ENCODE measurements around the gene ASB2.

ASB2 gene

DNA sequence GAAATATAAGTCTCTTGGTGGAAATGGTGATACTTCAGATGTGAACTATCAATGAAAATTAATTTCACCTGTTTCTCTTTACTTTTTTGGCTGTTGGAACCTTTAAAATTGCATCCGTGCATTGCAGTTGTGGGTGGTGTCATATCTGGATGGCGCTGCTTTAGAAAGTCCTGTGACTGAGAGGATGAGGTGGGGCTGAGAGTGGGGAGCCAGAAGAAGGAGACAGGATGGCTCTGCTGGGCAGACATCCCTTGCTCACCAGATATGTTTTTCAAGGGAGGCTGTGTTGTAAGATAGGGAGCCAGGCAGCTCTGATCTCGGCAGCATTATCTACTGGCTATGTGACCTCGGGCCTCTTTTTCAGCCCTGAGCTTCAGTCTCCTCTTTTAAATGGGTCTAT is 12.7 kb downstream of the ASB2 start:
- DNase-seq (ENCODE audit: low spot score), result no peak

GRCh38 chr14:93962701-93963601 is 13.4 kb downstream of the ASB2 start:
- DNase-seq (ENCODE audit: low spot score), result peak; percentile 79

GRCh38 chr14:93961620-93962019 is 14.8 kb downstream of the ASB2 start:
- no peak for DNase-seq (ENCODE audit: low spot score)

GRCh38 chr14:93960774-93961438 is 15.5 kb downstream of the ASB2 start:
- DNase-seq (ENCODE audit: low spot score), result no peak

- no peak for DNase-seq (ENCODE audit: low spot score)
Measured at GRCh38 chr14:93960108-93960475, 16.3 kb downstream of the ASB2 start.

DNA sequence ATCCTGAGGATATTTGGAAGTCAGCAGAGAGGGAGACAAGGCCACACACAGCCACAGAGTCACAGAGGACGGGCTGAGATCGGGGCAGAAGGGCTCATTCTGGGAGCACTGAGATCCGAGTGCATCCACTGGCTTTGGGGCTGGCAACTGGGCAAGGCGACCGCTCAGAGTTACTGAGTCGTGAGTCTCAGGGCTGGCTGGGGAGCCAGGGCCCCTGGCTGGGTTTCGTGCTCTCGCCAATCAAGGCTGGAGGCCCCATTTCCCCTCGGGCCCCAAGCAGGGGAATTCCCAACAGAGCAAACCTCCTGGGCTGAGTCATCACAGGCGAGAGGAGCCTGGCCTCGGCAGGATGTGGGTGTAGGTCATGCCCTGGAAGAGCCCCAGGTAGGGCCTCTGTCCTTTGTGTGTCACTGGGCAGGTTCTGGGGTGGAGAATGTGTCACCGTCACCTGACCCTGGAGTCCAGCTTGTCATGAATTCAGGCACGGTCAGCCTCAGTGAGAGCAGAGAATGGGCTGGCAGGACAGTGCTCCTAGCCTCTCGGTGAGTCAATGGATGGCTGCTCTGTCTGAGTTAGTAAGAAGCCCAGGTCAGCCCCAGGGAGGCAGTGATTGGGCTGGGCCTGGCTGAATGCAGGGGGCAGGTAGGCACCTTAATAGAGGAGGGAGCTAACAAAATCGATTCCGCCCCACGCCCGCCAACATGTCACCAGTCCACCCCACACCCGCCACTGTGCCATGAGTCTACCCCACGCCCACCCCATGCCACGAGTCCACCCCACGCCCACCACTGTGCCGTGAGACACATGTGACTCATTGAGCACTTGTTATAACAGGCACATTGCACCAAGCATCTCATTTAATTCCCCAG is 16.9 kb downstream of the ASB2 start:
- DNase-seq (ENCODE audit: low spot score), result peak; percentile 89

DNA sequence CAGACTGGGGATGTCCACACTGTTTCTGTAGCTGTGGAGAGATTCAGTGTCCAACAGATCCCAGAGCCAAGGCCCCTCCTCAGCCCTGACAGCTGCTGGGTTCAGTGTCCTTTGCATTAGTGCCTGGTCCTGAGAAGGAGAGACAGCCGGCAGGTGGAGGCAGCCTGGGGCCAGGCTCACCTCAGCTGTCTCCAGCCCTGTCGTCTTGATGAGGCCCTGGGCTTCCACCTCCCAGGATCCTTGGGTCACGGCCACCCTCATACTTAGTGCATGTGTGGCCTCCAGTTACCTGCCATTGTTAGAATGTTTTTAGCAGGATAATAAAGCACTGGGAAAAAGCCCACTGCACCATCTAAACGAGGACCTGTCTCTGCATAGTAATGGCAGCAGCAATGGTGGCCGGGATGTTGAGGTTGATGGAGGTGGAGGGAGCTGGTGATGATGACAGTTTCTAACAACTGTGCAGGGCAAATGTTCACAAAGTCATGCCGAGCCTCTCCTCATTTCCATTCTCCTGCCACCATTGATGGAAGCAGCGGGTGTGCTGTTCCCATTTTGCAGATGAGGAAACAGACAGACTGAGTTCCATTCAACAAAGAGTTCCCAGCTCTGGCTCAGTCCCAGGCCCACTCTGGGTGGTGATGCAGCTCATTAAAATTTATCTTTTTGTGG is 17.7 kb downstream of the ASB2 start:
- DNase-seq (ENCODE audit: low spot score), result no peak

- DNase-seq (ENCODE audit: low spot score), result no peak
Measured at GRCh38 chr14:93957751-93958566, 18.4 kb downstream of the ASB2 start.

GRCh38 chr14:93957333-93957710 is 19.0 kb downstream of the ASB2 start:
- DNase-seq (ENCODE audit: low spot score), result no peak

DNA sequence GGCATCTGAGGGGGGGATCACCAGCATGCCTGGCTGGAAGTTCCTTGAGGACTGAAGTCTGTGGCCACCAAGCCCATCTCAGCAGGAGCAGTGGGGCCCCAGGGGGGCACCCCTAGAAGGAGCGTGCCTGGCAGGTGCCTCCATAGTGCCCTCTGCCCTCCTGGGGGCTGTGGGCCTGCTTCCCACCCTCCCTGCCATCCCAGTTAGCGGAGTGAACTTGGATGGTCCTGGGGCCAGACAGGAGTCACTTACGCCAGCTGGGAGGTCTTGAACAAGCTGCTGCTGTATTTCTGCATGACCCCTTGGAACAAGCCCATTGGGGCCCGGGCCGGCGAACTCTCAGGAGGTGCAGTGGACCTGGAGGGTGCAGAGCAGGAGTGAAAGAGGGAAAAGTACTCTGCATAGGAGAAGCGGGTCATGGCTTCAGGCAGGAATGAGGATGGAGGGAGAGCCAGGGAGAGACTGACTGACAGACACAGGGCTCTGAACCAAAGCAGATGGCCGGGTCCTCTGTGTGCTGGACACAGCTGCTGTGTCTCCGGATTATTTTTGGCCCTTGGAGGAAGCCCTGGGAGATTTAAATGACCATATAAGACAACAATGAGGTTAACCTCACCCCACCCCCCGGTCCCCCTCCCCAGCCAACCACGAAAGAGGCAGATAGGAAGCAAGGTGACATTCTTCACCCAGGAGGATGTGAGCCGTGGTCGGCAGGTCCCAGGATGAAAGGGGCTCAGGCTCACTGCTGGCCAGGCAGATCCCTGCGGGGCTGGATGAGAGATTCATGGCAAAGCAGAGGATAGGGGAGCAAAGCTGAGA is 19.6 kb downstream of the ASB2 start:
- no peak for DNase-seq (ENCODE audit: low spot score)

GRCh38 chr14:93955850-93956481 is 20.4 kb downstream of the ASB2 start:
- no peak for DNase-seq (ENCODE audit: low spot score)

GRCh38 chr14:93954900-93955849 is 21.2 kb downstream of the ASB2 start:
- DNase-seq (ENCODE audit: low spot score), result peak; percentile 75

- no peak for DNase-seq (ENCODE audit: low spot score)
Measured at GRCh38 chr14:93954516-93954830, 21.9 kb downstream of the ASB2 start.

GRCh38 chr14:93953739-93954515 is 22.4 kb downstream of the ASB2 start:
- DNase-seq (ENCODE audit: low spot score), result no peak

DNA sequence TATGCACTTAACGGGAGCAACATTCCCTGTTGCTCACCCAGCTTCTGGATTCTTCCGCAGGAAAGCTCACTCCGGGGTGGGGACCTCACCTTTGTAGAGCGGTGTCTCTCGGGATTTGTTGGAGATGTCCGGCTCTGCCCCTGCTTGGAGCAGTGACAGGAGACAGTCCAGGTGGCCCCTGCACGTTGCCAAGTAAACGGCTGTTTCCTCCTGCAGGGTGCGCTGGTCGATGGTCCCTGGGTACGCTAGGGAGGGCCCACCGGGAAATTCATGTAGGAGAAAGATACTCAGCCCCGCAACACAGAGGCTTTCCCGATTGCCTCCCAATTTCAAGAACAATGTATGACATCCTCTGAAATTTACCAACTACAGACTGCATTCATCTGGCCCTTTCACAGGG is 23.1 kb downstream of the ASB2 start:
- no peak for DNase-seq (ENCODE audit: low spot score)

DNA sequence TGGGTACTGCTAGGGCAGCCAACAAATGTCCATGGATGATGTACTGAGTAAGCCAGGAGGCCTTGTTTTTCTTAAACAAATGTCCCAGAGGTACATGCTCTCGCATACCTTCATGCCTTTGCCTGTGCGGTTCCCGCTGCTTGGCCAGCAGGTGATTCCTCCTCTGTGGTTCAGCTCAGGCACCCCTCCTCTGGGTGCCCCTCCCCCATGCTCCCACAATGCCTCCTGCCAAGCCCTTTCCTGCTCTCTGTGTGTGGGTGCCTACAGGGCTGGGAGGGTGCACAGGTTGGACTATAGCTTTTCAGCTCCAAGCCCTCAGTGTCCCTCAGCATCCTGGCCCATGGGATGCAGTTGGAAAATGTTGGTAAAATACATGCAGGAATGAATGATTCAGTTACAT is 23.5 kb downstream of the ASB2 start:
- no peak for DNase-seq (ENCODE audit: low spot score)

DNA sequence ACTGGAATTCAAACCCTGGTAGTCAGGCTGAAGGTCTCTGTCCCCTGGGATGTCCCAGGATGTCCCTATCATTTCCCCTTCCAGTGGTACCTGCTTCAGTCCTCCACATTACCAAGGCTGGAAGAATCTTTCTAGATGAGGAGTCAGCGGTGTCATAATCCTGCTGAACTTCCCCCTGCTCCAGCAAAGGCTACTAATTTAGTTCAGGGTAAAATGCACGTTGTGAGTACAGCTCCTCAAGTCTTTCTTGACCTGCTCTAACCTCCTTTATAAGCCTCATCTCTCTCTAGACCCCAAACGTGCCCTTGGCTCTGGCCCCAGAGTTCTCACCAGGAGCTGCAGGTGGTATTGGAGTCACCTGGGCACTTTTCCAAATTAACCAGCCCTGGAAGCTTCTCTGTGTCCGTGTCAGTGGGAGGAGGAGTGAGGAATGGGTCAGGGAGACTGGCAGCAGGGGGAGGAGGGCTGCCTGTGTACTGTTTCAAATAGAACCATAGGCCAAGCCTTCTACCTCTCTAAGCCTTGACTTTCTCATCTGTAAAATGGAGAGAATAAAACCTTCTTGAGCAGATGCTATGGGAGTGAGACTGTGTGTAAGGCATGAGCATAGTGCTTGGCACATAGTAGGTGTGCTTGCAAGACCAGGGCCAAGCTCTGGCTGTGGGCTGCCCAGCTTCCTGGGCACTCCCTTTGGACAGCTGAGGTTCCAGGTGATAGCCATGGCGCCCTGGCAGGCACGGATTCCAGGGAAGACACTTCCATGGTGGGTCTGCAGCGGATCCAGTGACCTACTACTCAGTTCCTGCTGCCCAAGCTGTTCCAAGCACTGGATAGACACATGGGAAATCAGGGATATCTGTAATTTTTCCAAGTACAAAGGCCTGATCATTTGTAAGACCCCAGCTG is 24.5 kb downstream of the ASB2 start:
- DNase-seq (ENCODE audit: low spot score), result no peak

All from germinal center (tissue), 1 donor.